SU-DHL-6 (cell line): ENCODE results near the gene CTSV.
"Not testable (repeated sequence)": the region's sequence is repeated elsewhere in the genome, so short reads cannot be mapped to it uniquely, and the experiment has no call there.

Source experiments
- H2AFZ ChIP-seq: fragments of 200-600 bp; sonication (generic); 2 replicates; pipeline ENCODE4 v1.6.1; 2014; ENCODE audit warnings: low read depth, mild to moderate bottlenecking, moderate library complexity, mixed read lengths, antibody characterized with exemption, low read length; ENCODE audit not compliant: severe bottlenecking
- H3F3A ChIP-seq: fragments of 200-600 bp; shearing (Covaris generic); 2 replicates; pipeline ENCODE4 v1.6.0; 2016; ENCODE audit warnings: antibody characterized with exemption, mild to moderate bottlenecking; ENCODE audit not compliant: insufficient read depth
- H3K27ac ChIP-seq: fragments of 200-600 bp; sonication (generic); 2 replicates; pipeline ENCODE4 v1.5.1; 2016; ENCODE audit warnings: low read depth, mild to moderate bottlenecking, low read length, moderate library complexity, mixed read lengths
- H3K27me3 ChIP-seq: fragments of 200-600 bp; sonication (generic), shearing (Covaris generic); 2 replicates; pipeline ENCODE4 v1.6.0; 2014; ENCODE audit warnings: mild to moderate bottlenecking, low read length
- H3K36me3 ChIP-seq: fragments of 200-600 bp; sonication (generic); 2 replicates; pipeline ENCODE4 v1.6.1; 2014; ENCODE audit warnings: mild to moderate bottlenecking, low read length, mixed read lengths
- H3K4me2 ChIP-seq: fragments of 300-600, 200-600 bp; shearing (Covaris generic), sonication (generic); 2 replicates; pipeline ENCODE4 v1.6.0; 2014; ENCODE audit warnings: low read length, low read depth, mild to moderate bottlenecking; ENCODE audit not compliant: poor library complexity, severe bottlenecking
- H3K4me3 ChIP-seq: fragments of 200-600 bp; sonication (generic); 2 replicates; pipeline ENCODE4 v1.5.1; 2014; ENCODE audit warnings: antibody characterized with exemption, low read length, mild to moderate bottlenecking, mixed read lengths; ENCODE audit not compliant: insufficient read depth, poor library complexity, severe bottlenecking
- H3K79me2 ChIP-seq: fragments of 200-600 bp; sonication (generic); 2 replicates; pipeline ENCODE4 v1.6.1; 2014; ENCODE audit warnings: mild to moderate bottlenecking, low read length, moderate library complexity; ENCODE audit not compliant: insufficient read depth
- H3K9ac ChIP-seq: fragments of 200-600 bp; sonication (generic); 2 replicates; pipeline ENCODE4 v1.7.0; 2014; ENCODE audit warnings: mild to moderate bottlenecking, low read length
- H3K9me2 ChIP-seq: fragments of 200-600 bp; sonication (generic); replicated peaks from 2 replicates; pipeline ENCODE4 v1.6.1; 2014; ENCODE audit warnings: low read length; ENCODE audit not compliant: insufficient read depth
- H3K9me3 ChIP-seq: fragments of 200-600 bp; sonication (generic); 2 replicates; pipeline ENCODE4 v1.6.1; 2014; ENCODE audit warnings: low read length, mixed read lengths; ENCODE audit not compliant: insufficient read depth
- H4K20me1 ChIP-seq: fragments of 200-600 bp; sonication (generic); 2 replicates; pipeline ENCODE4 v1.6.1; 2014; ENCODE audit warnings: low read depth, mild to moderate bottlenecking, antibody characterized with exemption, low read length, moderate library complexity, mixed read lengths
- EZH2phosphoT487 ChIP-seq: fragments of 200-600 bp; sonication (generic), shearing (Covaris generic); conservative IDR thresholded peaks from 2 replicates; pipeline ENCODE4 v1.6.1; 2018; ENCODE audit warnings: mild to moderate bottlenecking, antibody characterized with exemption, low read length, moderate library complexity, mixed read lengths
- TF ChIP-seq, protein P1 (sequence below): fragments of 200-600 bp; sonication (generic); IDR thresholded peaks from one replicate; pipeline ENCODE4 v1.5.1; 2017; ENCODE audit warnings: antibody characterized with exemption, mild to moderate bottlenecking, low read length, moderate library complexity; ENCODE audit not compliant: insufficient read depth, poor library complexity, severe bottlenecking

Gene CTSV

DNA sequence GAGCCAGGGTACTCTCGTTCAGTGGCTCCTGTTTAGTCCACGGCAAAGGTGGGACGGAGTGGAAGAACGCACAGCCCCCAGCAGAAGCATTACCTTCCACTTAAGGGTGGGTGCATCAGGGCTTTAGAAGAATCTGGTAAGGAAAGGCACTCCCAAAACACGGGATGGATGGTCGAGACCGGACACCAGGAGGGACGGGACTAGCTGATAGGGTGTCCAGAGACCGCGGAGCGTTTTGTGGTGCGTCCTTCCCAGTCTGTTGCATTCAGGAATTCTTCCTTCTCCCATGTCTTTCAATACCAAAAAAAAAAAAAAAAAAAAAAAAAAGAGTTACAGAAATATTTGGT, 545 bp upstream of the CTSV start:
- peak overlapping the region; percentile 45 for H3K9ac ChIP-seq
- H3K4me2 ChIP-seq: peak overlapping the region; percentile 62
- peak overlapping the region; percentile 55 for H3K4me3 ChIP-seq
- no peaks in the 10 kb centered on the region for H3K36me3 ChIP-seq
- peak overlapping the region; percentile 96 for H2AFZ ChIP-seq
- H4K20me1 ChIP-seq: no peaks in the 10 kb centered on the region
- no peak overlapping the region for H3K27ac ChIP-seq
- H3K9me3 ChIP-seq: no peaks in the 10 kb centered on the region
- H3F3A ChIP-seq: no peaks in the 10 kb centered on the region
- no peaks in the 10 kb centered on the region for H3K79me2 ChIP-seq
- no peaks in the 10 kb centered on the region for H3K27me3 ChIP-seq
- H3K9me2 ChIP-seq: no peaks in the 10 kb centered on the region
- TF ChIP-seq, protein P1, sequence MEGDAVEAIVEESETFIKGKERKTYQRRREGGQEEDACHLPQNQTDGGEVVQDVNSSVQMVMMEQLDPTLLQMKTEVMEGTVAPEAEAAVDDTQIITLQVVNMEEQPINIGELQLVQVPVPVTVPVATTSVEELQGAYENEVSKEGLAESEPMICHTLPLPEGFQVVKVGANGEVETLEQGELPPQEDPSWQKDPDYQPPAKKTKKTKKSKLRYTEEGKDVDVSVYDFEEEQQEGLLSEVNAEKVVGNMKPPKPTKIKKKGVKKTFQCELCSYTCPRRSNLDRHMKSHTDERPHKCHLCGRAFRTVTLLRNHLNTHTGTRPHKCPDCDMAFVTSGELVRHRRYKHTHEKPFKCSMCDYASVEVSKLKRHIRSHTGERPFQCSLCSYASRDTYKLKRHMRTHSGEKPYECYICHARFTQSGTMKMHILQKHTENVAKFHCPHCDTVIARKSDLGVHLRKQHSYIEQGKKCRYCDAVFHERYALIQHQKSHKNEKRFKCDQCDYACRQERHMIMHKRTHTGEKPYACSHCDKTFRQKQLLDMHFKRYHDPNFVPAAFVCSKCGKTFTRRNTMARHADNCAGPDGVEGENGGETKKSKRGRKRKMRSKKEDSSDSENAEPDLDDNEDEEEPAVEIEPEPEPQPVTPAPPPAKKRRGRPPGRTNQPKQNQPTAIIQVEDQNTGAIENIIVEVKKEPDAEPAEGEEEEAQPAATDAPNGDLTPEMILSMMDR: no peak
- no peak for TF ChIP-seq EZH2phosphoT487

DNA sequence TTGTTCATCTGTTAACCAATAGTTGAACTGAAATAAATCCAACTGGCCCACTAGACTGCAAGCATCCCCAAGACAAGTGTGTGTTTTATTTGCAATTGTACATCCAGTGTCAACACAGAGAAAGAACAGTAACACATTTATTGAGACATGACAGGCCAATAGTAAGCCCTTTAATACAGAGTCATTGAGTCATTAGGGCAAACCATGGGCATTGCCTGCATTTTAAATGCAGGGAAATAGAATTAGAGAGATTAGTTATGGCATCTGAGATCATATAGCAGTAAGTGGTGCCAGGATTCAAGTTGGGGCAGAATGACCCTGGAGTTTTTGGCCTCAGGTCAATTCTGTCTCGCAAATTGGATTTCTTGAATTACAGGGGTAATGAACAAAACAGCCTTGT, 15.4 kb downstream of the CTSV start:
- not testable (repeated sequence) for H3K36me3 ChIP-seq, H3K27me3 ChIP-seq, H4K20me1 ChIP-seq, H3K4me2 ChIP-seq, H3K9ac ChIP-seq, H3K79me2 ChIP-seq, H3K4me3 ChIP-seq, H3K9me2 ChIP-seq, H3K9me3 ChIP-seq, H2AFZ ChIP-seq, H3K27ac ChIP-seq, H3F3A ChIP-seq

DNA sequence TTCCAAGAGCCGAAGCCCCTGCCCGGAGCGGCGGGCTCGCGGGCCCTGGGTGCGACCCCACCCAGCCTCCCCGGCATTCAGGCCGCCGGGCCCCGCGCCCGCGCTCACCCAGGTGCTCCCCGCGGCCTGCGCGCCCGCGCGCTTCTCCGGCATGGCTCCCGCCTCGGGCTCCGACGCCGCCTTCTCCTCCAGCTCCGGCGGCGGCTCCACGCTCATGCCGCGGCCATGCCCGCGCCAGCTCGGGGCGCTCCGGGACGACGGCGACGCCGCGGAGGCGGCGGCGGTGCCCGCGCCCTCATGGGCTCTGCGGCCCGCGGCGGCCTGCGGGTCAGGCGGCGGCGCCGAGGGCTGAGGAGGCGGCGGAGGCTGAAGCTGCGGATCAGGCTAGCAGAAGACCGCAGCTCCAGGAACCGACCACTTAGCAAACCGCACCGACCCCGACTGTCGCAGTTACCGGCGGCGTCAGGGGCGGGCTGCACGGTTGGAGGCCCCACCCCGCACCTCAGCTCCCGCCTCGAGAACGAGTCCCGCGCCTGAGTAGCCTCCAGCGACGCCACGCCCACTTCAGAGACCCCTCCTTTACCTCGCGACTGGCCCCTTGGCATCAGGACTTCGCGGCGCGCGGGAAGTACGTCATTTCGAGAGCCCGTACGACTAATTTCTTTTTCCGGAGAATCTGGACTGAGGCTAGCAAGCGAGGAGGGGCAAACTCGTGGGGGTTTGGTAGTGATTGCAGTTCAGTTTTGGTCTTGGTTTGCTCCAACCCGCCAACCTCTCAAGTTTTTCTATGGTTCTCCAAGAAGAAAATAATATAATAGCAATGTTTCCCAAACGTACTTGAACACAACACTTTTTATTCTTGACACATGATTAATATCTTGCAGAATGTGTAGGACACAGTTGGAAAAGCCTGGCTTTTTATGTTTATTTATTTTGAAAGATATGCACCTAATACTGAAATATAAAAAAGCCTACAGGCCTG, 25.5 kb downstream of the CTSV start:
- H3K27me3 ChIP-seq, H3K36me3 ChIP-seq, H3K9me3 ChIP-seq, H4K20me1 ChIP-seq, H3K9me2 ChIP-seq, H3F3A ChIP-seq: not testable (repeated sequence)
- Histone ChIP-seq H3K4me2 (peak overlapping the region; percentile 80), H3K4me3 (peak overlapping the region; percentile 70), H2AFZ (peak overlapping the region; percentile 73), H3K79me2 (peaks cover 29% of the 10 kb centered on the region), H3K9ac (peak overlapping the region; percentile 57), H3K27ac (0 out of 2 replicates have a peak overlapping the region, but pooled peaks have one; percentile 29)

DNA sequence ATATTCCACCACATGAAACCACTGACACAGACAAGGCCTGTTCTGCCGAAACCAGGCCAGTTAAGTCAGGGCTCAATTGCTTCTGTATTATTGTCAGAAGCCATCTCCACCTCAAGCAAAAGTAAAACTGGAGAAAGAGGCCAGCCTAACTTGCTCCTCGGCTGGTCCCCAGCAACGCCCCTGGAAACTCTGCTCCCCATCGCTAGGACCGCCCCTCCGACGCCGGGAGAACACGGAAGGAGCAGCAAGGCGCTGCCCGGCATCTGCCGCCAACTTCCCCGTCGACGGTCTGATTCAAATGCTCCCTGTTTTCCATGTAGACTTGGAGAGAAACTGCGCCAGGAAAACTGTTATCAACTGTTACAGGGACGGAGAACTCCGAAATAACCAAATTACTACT, 26.3 kb downstream of the CTSV start:
- peaks cover 34% of the 10 kb centered on the region for H3K79me2 ChIP-seq
- H3K36me3 ChIP-seq: not testable (repeated sequence)

DNA sequence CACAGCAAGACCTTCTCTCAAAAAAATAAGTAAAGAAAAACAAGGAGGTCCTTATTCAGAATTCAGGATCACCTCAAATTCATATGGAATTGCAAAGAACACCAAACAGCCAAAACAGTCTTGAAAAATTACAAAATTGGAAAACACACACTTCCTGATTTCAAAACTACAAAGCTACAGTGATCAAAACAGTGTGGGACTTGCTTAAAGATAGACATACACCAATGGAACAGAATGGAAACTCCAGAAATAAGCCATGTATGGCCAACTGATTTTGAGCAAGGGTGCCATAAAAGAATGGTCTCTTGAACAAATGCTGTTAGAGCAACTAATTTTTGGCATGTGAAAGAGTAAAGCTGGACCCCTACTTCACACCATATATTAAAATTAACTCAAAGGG, 36.7 kb downstream of the CTSV start:
- H2AFZ ChIP-seq, H3K36me3 ChIP-seq, H3K4me2 ChIP-seq, H3K27me3 ChIP-seq, H3K4me3 ChIP-seq, H3K9me2 ChIP-seq, H3K9ac ChIP-seq, H4K20me1 ChIP-seq, H3K27ac ChIP-seq, H3F3A ChIP-seq, H3K9me3 ChIP-seq: not testable (repeated sequence)
- H3K79me2 ChIP-seq: peaks cover 85% of the 10 kb centered on the region

More for the DNA sequence above, 26.3 kb downstream of the CTSV start:
- H3K9me2 ChIP-seq, H4K20me1 ChIP-seq, H2AFZ ChIP-seq, H3K9me3 ChIP-seq, H3K27me3 ChIP-seq, H3F3A ChIP-seq: not testable (repeated sequence)
- peak overlapping the region; percentile 70 for H3K4me3 ChIP-seq
- H3K4me2 ChIP-seq: peak overlapping the region; percentile 67
- H3K27ac ChIP-seq: 0 out of 2 replicates have a peak overlapping the region, but pooled peaks have one; percentile 29
- H3K9ac ChIP-seq: peak overlapping the region; percentile 57

DNA sequence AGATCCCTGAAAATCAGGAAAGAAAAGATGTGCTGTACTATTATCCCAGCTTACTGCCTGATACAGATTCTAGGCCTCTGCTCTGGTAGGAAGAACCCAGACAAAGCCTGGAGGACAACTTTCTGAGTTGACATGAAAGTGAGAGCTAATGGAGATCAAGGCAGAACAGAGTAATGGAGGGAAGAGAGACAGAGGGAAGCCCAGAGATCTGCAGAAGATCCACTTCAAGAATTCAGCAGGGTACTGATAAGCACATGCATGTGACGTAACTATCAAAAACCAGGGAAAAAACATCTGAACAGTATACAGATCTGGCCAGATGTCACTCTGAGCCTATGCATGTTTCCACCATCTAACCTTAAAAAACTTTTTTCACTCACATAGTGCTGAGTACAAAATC, 37.6 kb downstream of the CTSV start:
- H3F3A ChIP-seq, H3K9me3 ChIP-seq, H3K27me3 ChIP-seq, H3K36me3 ChIP-seq, H3K4me3 ChIP-seq, H2AFZ ChIP-seq, H3K9me2 ChIP-seq, H3K9ac ChIP-seq, H4K20me1 ChIP-seq, H3K27ac ChIP-seq, H3K4me2 ChIP-seq: not testable (repeated sequence)
- H3K79me2 ChIP-seq: peaks cover 90% of the 10 kb centered on the region

DNA sequence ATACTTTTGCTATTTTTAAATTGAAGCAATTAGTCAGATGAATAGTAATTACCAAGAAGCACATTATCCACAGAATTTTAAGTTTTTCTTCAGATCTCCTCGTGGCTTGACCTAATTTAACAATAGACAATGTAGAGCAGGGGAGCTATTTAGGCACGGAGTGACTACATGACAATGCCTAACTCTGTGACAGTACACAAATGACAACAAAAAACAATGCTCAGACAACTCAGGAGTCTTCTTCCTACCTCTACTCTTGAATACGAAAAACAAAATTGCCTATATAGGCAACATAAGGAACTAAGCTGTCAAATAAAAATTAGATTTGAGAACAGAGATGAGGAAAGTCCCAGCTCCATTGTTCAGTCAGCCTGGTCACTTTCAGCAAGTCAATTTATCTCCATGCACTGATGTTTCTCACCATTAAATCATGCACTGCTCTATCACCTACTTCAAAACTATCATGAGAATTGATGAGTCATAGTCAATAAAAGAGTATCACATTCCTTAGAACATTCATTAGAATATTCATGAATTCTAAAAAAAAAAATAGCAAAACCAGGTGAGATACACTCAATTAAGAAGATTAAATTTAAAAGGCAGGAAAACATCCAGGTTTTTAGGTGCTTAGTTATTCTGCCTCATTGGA, 38.7 kb downstream of the CTSV start:
- H3K9me3 ChIP-seq, H3K4me2 ChIP-seq, H4K20me1 ChIP-seq, H3K4me3 ChIP-seq, H3K9me2 ChIP-seq, H3K36me3 ChIP-seq, H2AFZ ChIP-seq, H3F3A ChIP-seq, H3K9ac ChIP-seq, H3K27me3 ChIP-seq, H3K27ac ChIP-seq: not testable (repeated sequence)
- peaks cover 85% of the 10 kb centered on the region for H3K79me2 ChIP-seq
